DOHH2 (cell line): ENCODE data around the gene CDK19.

Experiments
- H3F3A ChIP-seq: fragments of 200-600 bp; sonication (generic), shearing (Covaris generic); 2 replicates; pipeline ENCODE4 v1.6.0; 2016; ENCODE audit warnings: antibody characterized with exemption, mild to moderate bottlenecking; ENCODE audit not compliant: control insufficient read depth, insufficient read depth
- H3K27ac ChIP-seq: fragments of 200-600 bp; sonication (generic); 2 replicates; pipeline ENCODE4 v1.5.1; 2014; ENCODE audit warnings: low read depth, mild to moderate bottlenecking, low read length, moderate library complexity
- H3K27me3 ChIP-seq: fragments of 200-600 bp; sonication (generic); 2 replicates; pipeline ENCODE4 v1.6.1; 2014; ENCODE audit warnings: mild to moderate bottlenecking, low read length, mixed read lengths; ENCODE audit not compliant: control insufficient read depth
- H3K36me3 ChIP-seq: fragments of 200-600 bp; sonication (generic); 2 replicates; pipeline ENCODE4 v1.6.1; 2014; ENCODE audit warnings: mild to moderate bottlenecking, low read length, moderate library complexity, mixed read lengths; ENCODE audit not compliant: control insufficient read depth
- H3K4me1 ChIP-seq: fragments of 200-600 bp; sonication (generic); 2 replicates; pipeline ENCODE4 v1.6.1; 2014; ENCODE audit warnings: mild to moderate bottlenecking, low read length, mixed read lengths; ENCODE audit not compliant: control insufficient read depth
- H3K4me2 ChIP-seq: fragments of 200-600 bp; sonication (generic); 2 replicates; pipeline ENCODE4 v1.6.0; 2014; ENCODE audit warnings: mild to moderate bottlenecking, low read length, moderate library complexity
- H3K4me3 ChIP-seq: fragments of 200-600 bp; sonication (generic); 2 replicates; pipeline ENCODE4 v1.5.1; 2014; ENCODE audit warnings: mild to moderate bottlenecking, low read length, mixed read lengths
- H3K79me2 ChIP-seq: fragments of 200-600 bp; sonication (generic); 2 replicates; pipeline ENCODE4 v1.6.1; 2014; ENCODE audit warnings: mild to moderate bottlenecking, low read length, mixed read lengths; ENCODE audit not compliant: control insufficient read depth
- H3K9me2 ChIP-seq: fragments of 200-600 bp; sonication (generic); replicated peaks from 2 replicates; pipeline ENCODE4 v1.6.1; 2014; ENCODE audit warnings: mild to moderate bottlenecking, low read length, mixed read lengths; ENCODE audit not compliant: control insufficient read depth
- H3K9me3 ChIP-seq: fragments of 200-600 bp; sonication (generic); 2 replicates; pipeline ENCODE4 v1.6.1; 2014; ENCODE audit warnings: antibody characterized with exemption, low read length, mixed read lengths; ENCODE audit not compliant: control insufficient read depth, insufficient read depth
- H4K20me1 ChIP-seq: fragments of 200-600 bp; sonication (generic); 2 replicates; pipeline ENCODE4 v1.6.0; 2014; ENCODE audit warnings: low read depth, mild to moderate bottlenecking, antibody characterized with exemption, low read length, moderate library complexity; ENCODE audit not compliant: control insufficient read depth, insufficient read depth
- CTCF ChIP-seq: fragments of 200-600 bp; sonication (generic); IDR thresholded peaks from one replicate; pipeline ENCODE4 v1.5.1; 2014; ENCODE audit warnings: antibody characterized with exemption, mild to moderate bottlenecking, low read depth, low read length; ENCODE audit not compliant: poor library complexity, severe bottlenecking
- EZH2phosphoT487 ChIP-seq: fragments of 200-600 bp; sonication (generic); IDR thresholded peaks from 2 replicates; pipeline ENCODE4 v1.6.1; 2017; ENCODE audit warnings: borderline replicate concordance, mild to moderate bottlenecking, antibody characterized with exemption, low read length, moderate library complexity, mixed read lengths

Gene CDK19

GRCh38 chr6:110567957-110568696 is 247.1 kb downstream of the CDK19 start:
- Histone ChIP-seq H3K79me2 (no peaks in the 10 kb centered on the region), H3K4me2 (peak overlapping the region; percentile 22), H3K9me3 (no peaks in the 10 kb centered on the region), H3K4me1 (peaks cover 7% of the 10 kb centered on the region), H3K27ac (no peak overlapping the region), H3K9me2 (no peaks in the 10 kb centered on the region), H3K27me3 (no peaks in the 10 kb centered on the region), H3K36me3 (no peaks in the 10 kb centered on the region), H4K20me1 (no peaks in the 10 kb centered on the region), H3K4me3 (no peak overlapping the region), H3F3A (no peaks in the 10 kb centered on the region)
- TF ChIP-seq CTCF: no peak

GRCh38 chr6:110566346-110567125 is 248.7 kb downstream of the CDK19 start:
- Histone ChIP-seq H4K20me1 (no peaks in the 10 kb centered on the region), H3K9me2 (no peaks in the 10 kb centered on the region), H3F3A (no peaks in the 10 kb centered on the region), H3K4me2 (no peak overlapping the region), H3K4me3 (no peak overlapping the region), H3K36me3 (no peaks in the 10 kb centered on the region), H3K27ac (no peak overlapping the region), H3K27me3 (no peaks in the 10 kb centered on the region), H3K4me1 (peaks cover 9% of the 10 kb centered on the region), H3K9me3 (no peaks in the 10 kb centered on the region), H3K79me2 (no peaks in the 10 kb centered on the region)
- TF ChIP-seq EZH2phosphoT487 (no peak), CTCF (no peak)

- no peaks in the 10 kb centered on the region for H3F3A ChIP-seq
- H3K36me3 ChIP-seq: no peaks in the 10 kb centered on the region
- H3K79me2 ChIP-seq: no peaks in the 10 kb centered on the region
- H3K9me2 ChIP-seq: no peaks in the 10 kb centered on the region
- no peaks in the 10 kb centered on the region for H3K27me3 ChIP-seq
- TF ChIP-seq EZH2phosphoT487 (no peak), CTCF (no peak)
- H4K20me1 ChIP-seq: no peaks in the 10 kb centered on the region
- no peak overlapping the region for H3K4me3 ChIP-seq
- no peak overlapping the region for H3K4me2 ChIP-seq
- H3K9me3 ChIP-seq: no peaks in the 10 kb centered on the region
- peaks cover 25% of the 10 kb centered on the region for H3K4me1 ChIP-seq
- no peak overlapping the region for H3K27ac ChIP-seq
Observed at GRCh38 chr6:110564703-110565421, 250.4 kb downstream of the CDK19 start.
